ENCODE results near the gene HIPK3. TPM values are rescaled to one million over a fixed set of nuclear protein-coding genes. Genes with fewer than 3 reads are reported as not detected.
A peak's percentile ranks its signal among the peaks of the same experiment; 100 is the strongest.

Gene HIPK3
- polyA plus RNA-seq (31.9 to 37.3 TPM (median 33.8 TPM) in 3 replicates), polyA minus RNA-seq (57.9 to 143 TPM (median 141 TPM) in 3 replicates)
- 37.9 TPM for polyA plus RNA-seq (2011; ENCODE audit: low read depth)
- 19.7 and 35.4 TPM in 2 replicates for polyA plus RNA-seq (2011; cell fraction: cytosol; rRNA removed)
- 32.2 and 35.7 TPM in 2 replicates for polyA plus RNA-seq (2011; cell fraction: nucleus; rRNA removed)
- 20.5 and 22.2 TPM in 2 replicates for polyA plus RNA-seq (2012; ENCODE audit: low replicate concordance)
- 80.8 TPM for polyA minus RNA-seq (2011; cell fraction: cytosol; rRNA and poly(A)+ RNA removed)
- polyA minus RNA-seq (2011; cell fraction: nucleus; rRNA and poly(A)+ RNA removed): 53.1 and 117 TPM in 2 replicates

DNA sequence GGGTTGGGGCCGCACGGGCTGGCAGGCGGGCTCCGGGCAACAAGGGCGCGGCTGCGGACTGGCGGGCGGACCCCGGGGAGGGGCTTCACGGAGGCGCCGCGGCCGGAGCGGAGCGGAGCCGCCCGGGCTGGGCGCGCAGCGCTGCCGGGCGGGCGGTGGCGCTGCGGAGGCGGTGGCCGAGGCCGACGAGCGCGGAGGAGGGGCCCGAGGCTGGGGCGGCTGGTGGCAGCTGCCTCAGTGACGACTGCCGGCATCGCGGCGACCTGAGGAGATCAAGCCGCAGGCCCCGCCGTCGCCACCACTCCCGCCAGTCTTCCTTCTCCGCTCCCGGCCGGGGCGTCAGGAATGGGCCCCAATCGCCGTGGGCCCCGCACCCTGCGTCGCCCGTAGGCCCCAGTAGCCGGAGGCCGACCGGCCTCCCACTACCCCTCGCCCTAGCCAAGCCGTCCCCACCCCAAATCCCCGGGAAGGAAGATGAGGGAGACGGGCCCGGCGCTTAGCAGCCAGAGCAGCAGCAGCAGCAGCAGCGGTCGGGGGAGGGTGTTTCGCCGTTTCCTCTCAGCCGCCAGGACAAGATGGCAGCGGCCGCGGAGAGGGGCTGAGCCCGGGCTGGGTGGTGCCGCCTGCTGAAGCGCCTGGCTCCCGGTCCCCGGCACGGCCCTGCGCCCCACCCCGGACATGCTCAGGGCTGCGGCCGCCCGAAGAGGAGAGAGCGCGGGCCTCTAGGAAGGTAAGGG lies at the start of gene HIPK3:
Gene HIPK3, plus strand, starts transcription at position 222 of the 737 bp plus-strand sequence.
- H3K9me1 ChIP-seq (ENCODE audit: control insufficient read depth, extremely low read depth, insufficient read depth, low read length): no peaks in the 10 kb centered on the region
- H3K4me3 ChIP-seq (ENCODE audit: control insufficient read depth in 2 of 3, extremely low read depth in 1 of 3, insufficient read depth in 2 of 3, low read depth in 1 of 3, low read length in 3 of 3): peak within 1 kb of the TSS; percentile 82 to 97 (median 88)
- no peaks in the 10 kb centered on the region for H3K27me3 ChIP-seq (ENCODE audit: control insufficient read depth, extremely low read depth, insufficient read depth, low read length)
- H3K27ac ChIP-seq (ENCODE audit: control insufficient read depth, insufficient read depth, low read length): peak within 1 kb of the TSS; percentile 96
- peak within 1 kb of the TSS; percentile 82 for H3K4me2 ChIP-seq (ENCODE audit: control insufficient read depth, extremely low read depth, insufficient read depth, low read depth, low read length)
- peak within 1 kb of the TSS; percentile 98 for H3K9ac ChIP-seq (ENCODE audit: control insufficient read depth, extremely low read depth, insufficient read depth, low read length)
- TF ChIP-seq EZH2 (IDR thresholded peaks at IDR 0.05; ENCODE audit: low read length): no peak
- TF ChIP-seq, protein P1, sequence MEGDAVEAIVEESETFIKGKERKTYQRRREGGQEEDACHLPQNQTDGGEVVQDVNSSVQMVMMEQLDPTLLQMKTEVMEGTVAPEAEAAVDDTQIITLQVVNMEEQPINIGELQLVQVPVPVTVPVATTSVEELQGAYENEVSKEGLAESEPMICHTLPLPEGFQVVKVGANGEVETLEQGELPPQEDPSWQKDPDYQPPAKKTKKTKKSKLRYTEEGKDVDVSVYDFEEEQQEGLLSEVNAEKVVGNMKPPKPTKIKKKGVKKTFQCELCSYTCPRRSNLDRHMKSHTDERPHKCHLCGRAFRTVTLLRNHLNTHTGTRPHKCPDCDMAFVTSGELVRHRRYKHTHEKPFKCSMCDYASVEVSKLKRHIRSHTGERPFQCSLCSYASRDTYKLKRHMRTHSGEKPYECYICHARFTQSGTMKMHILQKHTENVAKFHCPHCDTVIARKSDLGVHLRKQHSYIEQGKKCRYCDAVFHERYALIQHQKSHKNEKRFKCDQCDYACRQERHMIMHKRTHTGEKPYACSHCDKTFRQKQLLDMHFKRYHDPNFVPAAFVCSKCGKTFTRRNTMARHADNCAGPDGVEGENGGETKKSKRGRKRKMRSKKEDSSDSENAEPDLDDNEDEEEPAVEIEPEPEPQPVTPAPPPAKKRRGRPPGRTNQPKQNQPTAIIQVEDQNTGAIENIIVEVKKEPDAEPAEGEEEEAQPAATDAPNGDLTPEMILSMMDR (optimal IDR thresholded peaks at IDR 0.05 in 1 of 3, IDR thresholded peaks at IDR 0.05 in 1 of 3, conservative IDR thresholded peaks at IDR 0.05 in 1 of 3; ENCODE audit: extremely low read depth in 1 of 3, insufficient read depth in 2 of 3, low read length in 3 of 3): peak in 1 of 3 experiments; percentile 62
- dilution Hi-C loops (cut with MboI; ENCODE audit: extremely low pct_ligation_motif_present, low sequenced_read_pairs): no loop called here
- H3K4me1 ChIP-seq (ENCODE audit: control insufficient read depth, extremely low read depth, insufficient read depth, low read length): peaks cover 15% of the 10 kb centered on the region
- H4K20me1 ChIP-seq (ENCODE audit: control insufficient read depth, extremely low read depth, insufficient read depth, low read length): peaks cover 3% of the 10 kb centered on the region
- peak within 1 kb of the TSS; percentile 79 for H2AFZ ChIP-seq (ENCODE audit: control insufficient read depth, low read length)
- DNase-seq (ENCODE audit: low read depth, low spot score) (no peak), FAIRE-seq (no peak)
- H3K79me2 ChIP-seq (ENCODE audit: control insufficient read depth, insufficient read depth, low read length): peaks cover 49% of the 10 kb centered on the region
- H3K9me3 ChIP-seq (ENCODE audit: control insufficient read depth, low read depth, low read length): no peaks in the 10 kb centered on the region
- no peaks in the 10 kb centered on the region for H3K36me3 ChIP-seq (ENCODE audit: control insufficient read depth in 2 of 2, extremely low read depth in 1 of 2, insufficient read depth in 2 of 2, low read length in 2 of 2)

DNA sequence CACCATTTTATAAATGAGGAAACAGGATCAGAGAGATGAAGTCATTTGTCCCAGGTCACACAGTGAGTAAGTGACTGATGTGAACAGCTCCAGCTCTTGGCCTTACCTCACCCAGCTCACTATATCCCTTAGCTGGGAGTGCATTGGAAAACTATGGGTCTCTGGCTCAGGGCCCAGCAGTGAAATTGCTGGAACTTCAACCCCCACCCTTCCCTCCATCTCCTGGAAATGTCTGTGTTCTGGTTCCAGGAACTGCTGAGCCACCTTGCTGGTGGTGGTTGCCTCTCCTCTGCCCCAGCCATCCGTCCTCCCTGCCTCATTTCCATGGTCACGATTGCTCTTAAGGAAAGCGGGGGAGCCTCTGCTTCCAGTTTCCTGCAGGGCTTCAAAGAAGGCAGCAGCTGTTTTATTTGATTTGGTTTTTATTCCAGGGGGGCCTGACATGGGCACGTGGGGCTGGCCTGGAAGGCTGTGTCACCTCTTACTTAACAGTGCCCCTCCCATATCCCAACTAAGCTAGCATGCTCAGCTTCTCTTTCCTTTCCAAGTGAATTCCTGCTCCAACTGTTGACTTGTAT lies 49.7 kb upstream of the HIPK3 start:
- Histone ChIP-seq H3K9ac (ENCODE audit: control insufficient read depth, extremely low read depth, insufficient read depth, low read length) (no peak overlapping the region), H3K4me2 (ENCODE audit: control insufficient read depth, extremely low read depth, insufficient read depth, low read depth, low read length) (no peak overlapping the region), H2AFZ (ENCODE audit: control insufficient read depth, low read length) (no peak overlapping the region), H3K36me3 (ENCODE audit: control insufficient read depth in 2 of 2, extremely low read depth in 1 of 2, insufficient read depth in 2 of 2, low read length in 2 of 2) (no peaks in the 10 kb centered on the region), H3K4me1 (ENCODE audit: control insufficient read depth, extremely low read depth, insufficient read depth, low read length) (no peaks in the 10 kb centered on the region), H3K9me3 (ENCODE audit: control insufficient read depth, low read depth, low read length) (no peaks in the 10 kb centered on the region), H3K9me1 (ENCODE audit: control insufficient read depth, extremely low read depth, insufficient read depth, low read length) (no peaks in the 10 kb centered on the region), H3K27me3 (ENCODE audit: control insufficient read depth, extremely low read depth, insufficient read depth, low read length) (no peaks in the 10 kb centered on the region), H3K79me2 (ENCODE audit: control insufficient read depth, insufficient read depth, low read length) (no peaks in the 10 kb centered on the region), H3K4me3 (ENCODE audit: control insufficient read depth in 2 of 3, extremely low read depth in 1 of 3, insufficient read depth in 2 of 3, low read depth in 1 of 3, low read length in 3 of 3) (no peak overlapping the region), H4K20me1 (ENCODE audit: control insufficient read depth, extremely low read depth, insufficient read depth, low read length) (no peaks in the 10 kb centered on the region), H3K27ac (ENCODE audit: control insufficient read depth, insufficient read depth, low read length) (no peak overlapping the region)
- no peak for DNase-seq (ENCODE audit: low read depth, low spot score)
- no peak for FAIRE-seq
- dilution Hi-C loops (cut with MboI; ENCODE audit: extremely low pct_ligation_motif_present, low sequenced_read_pairs): no loop called here
- TF ChIP-seq, protein P1 (optimal IDR thresholded peaks at IDR 0.05 in 1 of 3, IDR thresholded peaks at IDR 0.05 in 1 of 3, conservative IDR thresholded peaks at IDR 0.05 in 1 of 3; ENCODE audit: extremely low read depth in 1 of 3, insufficient read depth in 2 of 3, low read length in 3 of 3): no peak
- no peak for TF ChIP-seq EZH2 (IDR thresholded peaks at IDR 0.05; ENCODE audit: low read length)

Measured in keratinocyte (primary cell).